Transverse colon (tissue), 4 donors: ENCODE measurements around the gene KCTD21. TPM values are rescaled to one million over a fixed set of nuclear protein-coding genes. Genes with fewer than 3 reads are reported as not detected.
A peak's percentile ranks its signal among the peaks of the same experiment; 100 is the strongest.

Experiments used
- DNase-seq: peaks from one replicate; pipeline ENCODE4 v3.0.0-alpha.2; 2019
- H3K27ac ChIP-seq, 4 donors: fragments of 200-600 bp; sonication (generic); 2 replicates each; pipeline ENCODE4 v1.5.1; 2016 to 2018; ENCODE audit warnings: inconsistent platforms in 4 of 4
- H3K27me3 ChIP-seq: fragments of 200-600 bp; sonication (generic); 2 replicates; pipeline ENCODE4 v1.5.1; 2017; ENCODE audit warnings: inconsistent platforms
- H3K36me3 ChIP-seq, 4 donors: fragments of 200-600 bp; sonication (generic); 2 replicates each; pipeline ENCODE4 v1.5.1; 2017 to 2019; ENCODE audit warnings: inconsistent platforms in 4 of 4
- H3K4me1 ChIP-seq, 4 donors: fragments of 200-600 bp; sonication (generic); 2 replicates each; pipeline ENCODE4 v1.5.1; 2017 to 2020; ENCODE audit warnings: inconsistent platforms in 4 of 4
- H3K4me3 ChIP-seq, 4 donors: fragments of 200-600 bp; sonication (generic); 1 replicate in 1 of 4; 2 replicates in 3 of 4; pipeline versions ENCODE4 v1.5.1 to v1.6.1; 2017 to 2019; ENCODE audit warnings: inconsistent platforms in 4 of 4
- H3K9me3 ChIP-seq, 2 donors: fragments of 200-600 bp; sonication (generic); 2 replicates each; pipeline ENCODE4 v1.5.1; 2017 to 2019; ENCODE audit warnings: inconsistent platforms in 2 of 2
- CTCF ChIP-seq, 5 experiments: fragments of 200-600 bp in 3 of 5; fragments of 450-650 bp in 2 of 5; sonication (generic) in 3 of 5; IDR thresholded peaks; 1 replicate in 2 of 5; 2 replicates in 3 of 5; pipeline ENCODE4 v1.5.1; 2016 to 2017; ENCODE audit warnings: antibody characterized with exemption in 5 of 5, inconsistent platforms in 3 of 5, mild to moderate bottlenecking in 2 of 5, moderate library complexity in 1 of 5
- EP300 ChIP-seq: sonication (generic); formaldehyde crosslinking; IDR thresholded peaks from one replicate; pipeline ENCODE4 v1.6.1; 2017; ENCODE audit warnings: antibody characterized with exemption, low read depth
- POLR2A ChIP-seq: fragments of 450-650 bp; IDR thresholded peaks from one replicate; pipeline ENCODE4 v1.6.1; 2016; ENCODE audit warnings: antibody characterized with exemption, mild to moderate bottlenecking, moderate library complexity
- POLR2AphosphoS5 ChIP-seq, 3 donors: sonication (generic); formaldehyde crosslinking; IDR thresholded peaks; one replicate each; pipeline ENCODE4 v1.6.1; 2016; ENCODE audit warnings: antibody characterized with exemption in 3 of 3
- WGBS, 2 donors: methylation state at CpG; one replicate each; pipeline ENCODE4 v1.1.5; 2018; ENCODE audit warnings: low coverage in 1 of 2; 5-methylcytosine and 5-hydroxymethylcytosine counted together
- in situ Hi-C, 4 donors: fragments of 200-750 bp; cut with MboI; loops; one replicate each; pipeline versions ENCODE4 v1.15.0 to v1.15.1; 2017; ENCODE audit warnings: low sequenced_read_pairs in 3 of 4, low pct_ligation_motif_present in 1 of 4, low pct_unique_long_range_greater_than_20kb in 1 of 4
- intact Hi-C: fragments of 100-400 bp; cut with DNase I; formaldehyde crosslinking; loops from one replicate; pipeline ENCODE4 v1.15.1; 2023; ENCODE audit warnings: low total_unique reads
- total RNA-seq, 4 donors: library from RNA; depleted of rRNA; stranded (reverse); fragments of >200 nt; gene quantifications; one replicate each; pipeline ENCODE4 v1.1.0, GENCODE V29; 2016

KCTD21 gene
- total RNA-seq, 4 donors from 2014 or later, result 10.9 to 55.0 (median 29.2) TPM

- DNase-seq, result no peak
- Histone ChIP-seq H3K27me3 (no peaks in the 10 kb centered on the region), H3K36me3 (no peaks in the 10 kb centered on the region), H3K9me3 (no peaks in the 10 kb centered on the region), H3K4me1 (peaks cover 0 to 27% (median 20%) of the 10 kb centered on the region in 4 donors), H3K4me3 (no peak overlapping the region), H3K27ac (no peak overlapping the region)
- intact Hi-C loops (no loop called here), in situ Hi-C loops (no loop called here)
- TF ChIP-seq POLR2A (no peak), EP300 (no peak), CTCF (IDR thresholded peaks at IDR 0.05) (no peak), POLR2AphosphoS5 (IDR thresholded peaks at IDR 0.05) (no peak)
- 70 to 83% methylated on average over 2 to 6 of the region's 6 CpGs for WGBS, 2 donors
These were observed 3.8 kb upstream of the KCTD21 start for GRCh38 chr11:78192223-78192719.

GRCh38 chr11:78190871-78191538, 2.6 kb upstream of the KCTD21 start:
- Histone ChIP-seq H3K27ac (no peak overlapping the region), H3K4me3 (no peak overlapping the region), H3K27me3 (no peaks in the 10 kb centered on the region), H3K9me3 (no peaks in the 10 kb centered on the region), H3K4me1 (peaks cover 0 to 34% (median 28%) of the 10 kb centered on the region in 4 donors), H3K36me3 (no peaks in the 10 kb centered on the region)
- intact Hi-C loops, result no loop called here
- in situ Hi-C loops, result no loop called here
- TF ChIP-seq CTCF (IDR thresholded peaks at IDR 0.05), result no peak
- TF ChIP-seq POLR2A, result no peak
- no peak for TF ChIP-seq EP300
- no peak for TF ChIP-seq POLR2AphosphoS5 (IDR thresholded peaks at IDR 0.05)
- 87 to 93% methylated on average over 5 to 14 of the region's 14 CpGs for WGBS, 2 donors
- DNase-seq, result no peak

GRCh38 chr11:78190374-78190773, 1.9 kb upstream of the KCTD21 start:
- in situ Hi-C loops, result no loop called here
- DNase-seq, result no peak
- Histone ChIP-seq H3K4me3 (no peak overlapping the region), H3K9me3 (no peaks in the 10 kb centered on the region), H3K27ac (no peak overlapping the region), H3K27me3 (no peaks in the 10 kb centered on the region), H3K4me1 (peaks cover 0 to 37% (median 29%) of the 10 kb centered on the region in 4 donors), H3K36me3 (no peaks in the 10 kb centered on the region)
- 62% methylated on average over 3 of the region's 3 CpGs; no CpG with 5 or more reads in 1 of the 2 donors for WGBS, 2 donors
- no peak for TF ChIP-seq EP300
- TF ChIP-seq POLR2AphosphoS5 (IDR thresholded peaks at IDR 0.05), result no peak
- TF ChIP-seq CTCF (IDR thresholded peaks at IDR 0.05), result no peak
- TF ChIP-seq POLR2A, result no peak
- intact Hi-C loops, result no loop called here

GRCh38 chr11:78189851-78190250, 1.4 kb upstream of the KCTD21 start:
- intact Hi-C loops, result loop anchor here (5.0 kb wide), 1 partner anchor 38 kb away; no protein-coding TSS in a partner anchor
- Histone ChIP-seq H3K9me3 (no peaks in the 10 kb centered on the region), H3K4me3 (peak overlapping the region in 2 of 4 donors; percentile 68 to 90), H3K27me3 (no peaks in the 10 kb centered on the region), H3K27ac (peak overlapping the region in 3 of 4 donors; percentile 76 to 89 (median 89)), H3K4me1 (peaks cover 0 to 37% (median 29%) of the 10 kb centered on the region in 4 donors), H3K36me3 (no peaks in the 10 kb centered on the region)
- 57% methylated on average over 3 of the region's 3 CpGs; no CpG with 5 or more reads in 1 of the 2 donors for WGBS, 2 donors
- DNase-seq, result no peak
- in situ Hi-C loops, result no loop called here
- TF ChIP-seq EP300, result no peak
- no peak for TF ChIP-seq POLR2AphosphoS5 (IDR thresholded peaks at IDR 0.05)
- TF ChIP-seq CTCF (IDR thresholded peaks at IDR 0.05), result no peak
